ENCODE measurements around the gene DIP2B.

- no peak for TF ChIP-seq EZH2 (conservative IDR thresholded peaks at IDR 0.05; ENCODE audit: low read depth, low read length)
- TF ChIP-seq FOSL2 (CRISPR knock-in tag; IDR thresholded peaks at IDR 0.05), result no peak
- no peak for TF ChIP-seq ZNF121 (CRISPR knock-in tag; IDR thresholded peaks at IDR 0.05)
- no peak for TF ChIP-seq RFX1 (IDR thresholded peaks at IDR 0.05)
- TF ChIP-seq RAD51 (IDR thresholded peaks at IDR 0.05; ENCODE audit: borderline replicate concordance), result no peak
- TF ChIP-seq ZNF891 (CRISPR knock-in tag; IDR thresholded peaks at IDR 0.05), result no peak
- TF ChIP-seq, protein P1, sequence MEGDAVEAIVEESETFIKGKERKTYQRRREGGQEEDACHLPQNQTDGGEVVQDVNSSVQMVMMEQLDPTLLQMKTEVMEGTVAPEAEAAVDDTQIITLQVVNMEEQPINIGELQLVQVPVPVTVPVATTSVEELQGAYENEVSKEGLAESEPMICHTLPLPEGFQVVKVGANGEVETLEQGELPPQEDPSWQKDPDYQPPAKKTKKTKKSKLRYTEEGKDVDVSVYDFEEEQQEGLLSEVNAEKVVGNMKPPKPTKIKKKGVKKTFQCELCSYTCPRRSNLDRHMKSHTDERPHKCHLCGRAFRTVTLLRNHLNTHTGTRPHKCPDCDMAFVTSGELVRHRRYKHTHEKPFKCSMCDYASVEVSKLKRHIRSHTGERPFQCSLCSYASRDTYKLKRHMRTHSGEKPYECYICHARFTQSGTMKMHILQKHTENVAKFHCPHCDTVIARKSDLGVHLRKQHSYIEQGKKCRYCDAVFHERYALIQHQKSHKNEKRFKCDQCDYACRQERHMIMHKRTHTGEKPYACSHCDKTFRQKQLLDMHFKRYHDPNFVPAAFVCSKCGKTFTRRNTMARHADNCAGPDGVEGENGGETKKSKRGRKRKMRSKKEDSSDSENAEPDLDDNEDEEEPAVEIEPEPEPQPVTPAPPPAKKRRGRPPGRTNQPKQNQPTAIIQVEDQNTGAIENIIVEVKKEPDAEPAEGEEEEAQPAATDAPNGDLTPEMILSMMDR (CRISPR knock-in tag; IDR thresholded peaks at IDR 0.05), result peak; percentile 62
- TF ChIP-seq BORCS8-MEF2B (CRISPR knock-in tag; IDR thresholded peaks at IDR 0.05), result no peak
Measured at GRCh38 chr12:50734409-50735263, 229.9 kb downstream of the DIP2B start.
